ENCODE data around the gene MAGI1.

Gene MAGI1

DNA sequence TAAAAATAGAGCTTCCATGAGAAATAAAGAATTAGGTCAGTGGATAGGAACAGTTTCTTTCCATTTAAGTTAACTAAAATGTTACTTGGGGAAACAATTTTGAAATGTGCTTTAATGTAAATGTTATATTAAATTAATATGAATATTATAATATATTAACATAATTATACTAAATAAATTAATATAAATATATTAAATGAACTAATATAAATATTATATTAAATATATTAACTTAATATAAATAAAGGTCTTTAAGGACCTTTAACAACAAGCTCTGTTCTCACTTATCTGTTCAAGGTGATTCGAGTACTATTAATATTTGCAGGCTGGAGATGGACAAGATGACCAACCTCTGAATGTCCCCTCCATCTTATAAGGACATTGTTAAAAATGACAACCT is 100.6 kb downstream of the MAGI1 start:
- H3K9ac ChIP-seq (ENCODE audit: low read length), result no peak overlapping the region
- H3K4me2 ChIP-seq (ENCODE audit: low read depth, low read length, poor library complexity, severe bottlenecking), result no peak overlapping the region
- no peaks in the 10 kb centered on the region for H4K20me1 ChIP-seq (ENCODE audit: low read depth, low read length)
- no peak overlapping the region for H3K4me3 ChIP-seq (ENCODE audit: insufficient read depth, low read length, poor library complexity, severe bottlenecking)
- H2AFZ ChIP-seq (ENCODE audit: low read depth, low read length, severe bottlenecking), result no peak overlapping the region
- H3K9me2 ChIP-seq (replicated peaks; ENCODE audit: insufficient read depth, low read length), result no peaks in the 10 kb centered on the region
- H3K27ac ChIP-seq (ENCODE audit: low read depth, low read length), result no peak overlapping the region
- no peaks in the 10 kb centered on the region for H3K36me3 ChIP-seq (ENCODE audit: low read length)
- H3K27me3 ChIP-seq (ENCODE audit: low read length), result no peaks in the 10 kb centered on the region
- H3K9me3 ChIP-seq (ENCODE audit: insufficient read depth, low read length), result no peaks in the 10 kb centered on the region
- H3F3A ChIP-seq (ENCODE audit: insufficient read depth), result no peaks in the 10 kb centered on the region
- TF ChIP-seq, protein P1, sequence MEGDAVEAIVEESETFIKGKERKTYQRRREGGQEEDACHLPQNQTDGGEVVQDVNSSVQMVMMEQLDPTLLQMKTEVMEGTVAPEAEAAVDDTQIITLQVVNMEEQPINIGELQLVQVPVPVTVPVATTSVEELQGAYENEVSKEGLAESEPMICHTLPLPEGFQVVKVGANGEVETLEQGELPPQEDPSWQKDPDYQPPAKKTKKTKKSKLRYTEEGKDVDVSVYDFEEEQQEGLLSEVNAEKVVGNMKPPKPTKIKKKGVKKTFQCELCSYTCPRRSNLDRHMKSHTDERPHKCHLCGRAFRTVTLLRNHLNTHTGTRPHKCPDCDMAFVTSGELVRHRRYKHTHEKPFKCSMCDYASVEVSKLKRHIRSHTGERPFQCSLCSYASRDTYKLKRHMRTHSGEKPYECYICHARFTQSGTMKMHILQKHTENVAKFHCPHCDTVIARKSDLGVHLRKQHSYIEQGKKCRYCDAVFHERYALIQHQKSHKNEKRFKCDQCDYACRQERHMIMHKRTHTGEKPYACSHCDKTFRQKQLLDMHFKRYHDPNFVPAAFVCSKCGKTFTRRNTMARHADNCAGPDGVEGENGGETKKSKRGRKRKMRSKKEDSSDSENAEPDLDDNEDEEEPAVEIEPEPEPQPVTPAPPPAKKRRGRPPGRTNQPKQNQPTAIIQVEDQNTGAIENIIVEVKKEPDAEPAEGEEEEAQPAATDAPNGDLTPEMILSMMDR (IDR thresholded peaks at IDR 0.05; ENCODE audit: insufficient read depth, low read length, poor library complexity, severe bottlenecking), result no peak
- TF ChIP-seq EZH2phosphoT487 (conservative IDR thresholded peaks at IDR 0.05; ENCODE audit: low read length), result no peak
- no peaks in the 10 kb centered on the region for H3K79me2 ChIP-seq (ENCODE audit: insufficient read depth, low read length)

DNA sequence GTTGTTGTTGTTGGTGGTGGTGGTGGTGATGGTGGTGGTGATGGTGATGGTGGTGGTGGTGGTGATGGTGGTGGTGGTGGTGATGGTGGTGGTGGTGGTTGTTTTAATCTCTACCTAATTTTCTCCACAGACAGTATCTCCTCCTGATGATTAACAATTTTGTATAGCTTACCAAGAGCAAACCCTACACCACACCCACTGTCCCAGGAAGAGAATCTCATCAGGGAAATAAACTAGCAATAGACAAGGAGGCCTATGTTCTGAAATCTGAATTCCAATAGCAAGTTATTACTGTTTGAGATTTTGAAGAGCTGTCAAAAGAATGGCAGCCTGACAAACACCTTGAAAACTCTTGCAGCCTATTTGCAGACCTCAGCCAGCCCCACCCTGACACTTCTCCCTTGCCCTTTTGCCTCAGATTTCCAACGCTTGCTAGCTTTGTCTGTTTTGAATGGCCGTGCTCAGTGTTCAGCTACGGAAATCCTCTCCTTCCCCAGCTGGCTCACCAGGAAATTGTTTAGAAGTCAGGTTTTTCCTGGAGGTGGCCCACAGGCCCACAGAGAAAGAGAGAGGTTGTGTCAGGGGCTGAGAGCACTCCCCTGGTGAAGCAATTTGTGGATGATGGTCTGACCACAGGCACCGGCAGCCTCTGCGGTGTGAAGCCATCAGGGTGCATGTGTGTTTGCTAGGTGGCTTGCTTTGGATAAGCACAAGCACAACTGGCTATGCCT is 101.6 kb downstream of the MAGI1 start:
- Histone ChIP-seq H3K79me2 (ENCODE audit: insufficient read depth, low read length) (no peaks in the 10 kb centered on the region), H3K4me2 (ENCODE audit: low read depth, low read length, poor library complexity, severe bottlenecking) (no peak overlapping the region)

DNA sequence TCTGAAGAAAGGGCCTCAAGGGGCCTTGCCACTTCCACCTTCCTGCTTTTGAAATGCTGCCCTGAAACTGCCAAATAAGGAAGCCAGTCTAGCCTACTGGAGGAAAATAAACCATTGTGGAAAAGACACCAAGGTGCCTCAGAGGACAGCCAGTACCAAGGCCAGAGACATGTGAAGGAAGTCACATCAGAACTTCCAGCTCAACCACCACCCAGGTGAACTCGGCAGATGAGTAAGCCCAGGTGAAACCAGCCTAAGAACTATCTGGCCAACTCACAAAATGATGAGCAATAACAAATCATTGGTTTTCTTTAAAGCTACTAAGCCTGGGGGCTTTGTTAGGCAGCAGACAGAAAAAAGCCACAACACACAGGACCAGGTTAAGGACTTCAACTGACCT is 103.0 kb downstream of the MAGI1 start:
- Histone ChIP-seq H3F3A (ENCODE audit: insufficient read depth) (no peaks in the 10 kb centered on the region), H3K27ac (ENCODE audit: low read depth, low read length) (no peak overlapping the region), H3K36me3 (ENCODE audit: low read length) (no peaks in the 10 kb centered on the region), H3K9me2 (replicated peaks; ENCODE audit: insufficient read depth, low read length) (no peaks in the 10 kb centered on the region), H3K4me2 (ENCODE audit: low read depth, low read length, poor library complexity, severe bottlenecking) (no peak overlapping the region), H3K27me3 (ENCODE audit: low read length) (no peaks in the 10 kb centered on the region), H4K20me1 (ENCODE audit: low read depth, low read length) (no peaks in the 10 kb centered on the region), H3K79me2 (ENCODE audit: insufficient read depth, low read length) (no peaks in the 10 kb centered on the region), H3K9ac (ENCODE audit: low read length) (no peak overlapping the region), H2AFZ (ENCODE audit: low read depth, low read length, severe bottlenecking) (no peak overlapping the region), H3K4me3 (ENCODE audit: insufficient read depth, low read length, poor library complexity, severe bottlenecking) (no peak overlapping the region), H3K9me3 (ENCODE audit: insufficient read depth, low read length) (no peaks in the 10 kb centered on the region)
- TF ChIP-seq EZH2phosphoT487 (conservative IDR thresholded peaks at IDR 0.05; ENCODE audit: low read length), result no peak
- TF ChIP-seq, protein P1 (IDR thresholded peaks at IDR 0.05; ENCODE audit: insufficient read depth, low read length, poor library complexity, severe bottlenecking), result no peak

More for the DNA sequence above, 101.6 kb downstream of the MAGI1 start:
- Histone ChIP-seq H2AFZ (ENCODE audit: low read depth, low read length, severe bottlenecking) (no peak overlapping the region), H3K4me3 (ENCODE audit: insufficient read depth, low read length, poor library complexity, severe bottlenecking) (no peak overlapping the region), H3F3A (ENCODE audit: insufficient read depth) (no peaks in the 10 kb centered on the region), H3K36me3 (ENCODE audit: low read length) (no peaks in the 10 kb centered on the region), H3K9ac (ENCODE audit: low read length) (no peak overlapping the region), H3K9me3 (ENCODE audit: insufficient read depth, low read length) (no peaks in the 10 kb centered on the region), H3K27ac (ENCODE audit: low read depth, low read length) (no peak overlapping the region), H3K27me3 (ENCODE audit: low read length) (no peaks in the 10 kb centered on the region), H3K9me2 (replicated peaks; ENCODE audit: insufficient read depth, low read length) (no peaks in the 10 kb centered on the region), H4K20me1 (ENCODE audit: low read depth, low read length) (no peaks in the 10 kb centered on the region)
- TF ChIP-seq, protein P1 (IDR thresholded peaks at IDR 0.05; ENCODE audit: insufficient read depth, low read length, poor library complexity, severe bottlenecking), result no peak
- TF ChIP-seq EZH2phosphoT487 (conservative IDR thresholded peaks at IDR 0.05; ENCODE audit: low read length), result no peak
